GM18951 (cell line): ENCODE data around the gene IL17RB.

Source experiments
- POLR2A ChIP-seq: IDR thresholded peaks from 4 replicates; pipeline ENCODE4 v1.6.1; 2011; ENCODE audit warnings: mild to moderate bottlenecking; ENCODE audit not compliant: insufficient read length, insufficient read depth; ENCODE audit errors: extremely low read depth
- in situ Hi-C: fragments of 300-500 bp; cut with MboI; formaldehyde crosslinking; loops from one replicate; pipeline ENCODE4 v1.12.0; 2022; ENCODE audit warnings: low sequenced_read_pairs, mixed read lengths, inconsistent platforms; ENCODE audit not compliant: unreplicated experiment

IL17RB gene

DNA sequence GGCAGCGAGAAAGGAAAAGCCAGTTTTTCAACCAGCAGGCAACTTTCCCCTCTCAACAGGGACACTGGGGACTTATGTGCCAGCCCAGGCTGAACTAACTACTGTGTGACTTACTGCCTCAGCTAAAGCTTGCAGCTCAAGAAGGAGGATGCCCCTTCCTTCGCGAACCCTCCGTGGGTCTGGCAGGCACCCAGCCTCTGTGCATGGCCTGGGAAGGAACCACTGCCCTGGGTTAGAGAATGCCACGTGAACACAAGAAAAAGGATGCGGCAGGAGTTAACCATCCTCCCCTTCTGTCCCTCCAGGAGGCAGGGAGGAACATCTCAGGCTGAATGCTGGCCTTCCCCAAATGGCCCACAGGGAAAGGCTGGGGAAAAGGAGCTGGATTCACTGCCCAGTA lies 29.2 kb upstream of the IL17RB start:
- no peak for TF ChIP-seq POLR2A
- in situ Hi-C loops, result no loop called here

DNA sequence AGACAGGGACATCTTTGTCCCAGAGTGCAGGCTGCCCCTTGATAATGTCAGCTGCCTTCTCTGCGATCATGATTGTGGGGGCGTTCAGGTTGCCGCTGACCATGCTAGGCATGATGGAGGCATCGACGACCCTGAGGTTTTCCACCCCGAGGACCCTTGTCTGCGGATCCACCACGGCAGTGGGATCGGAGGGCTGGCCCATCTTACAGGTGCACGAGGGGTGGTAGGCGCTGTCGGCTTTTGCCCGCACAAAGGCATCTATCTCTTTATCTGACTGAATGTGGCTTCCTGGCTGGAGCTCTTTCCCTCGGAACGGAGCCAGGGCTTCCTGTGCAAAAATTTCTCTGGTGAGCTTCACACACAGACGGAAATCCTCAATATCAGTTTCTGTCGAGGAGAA lies 28.6 kb upstream of the IL17RB start:
- in situ Hi-C loops, result no loop called here
- no peak for TF ChIP-seq POLR2A

DNA sequence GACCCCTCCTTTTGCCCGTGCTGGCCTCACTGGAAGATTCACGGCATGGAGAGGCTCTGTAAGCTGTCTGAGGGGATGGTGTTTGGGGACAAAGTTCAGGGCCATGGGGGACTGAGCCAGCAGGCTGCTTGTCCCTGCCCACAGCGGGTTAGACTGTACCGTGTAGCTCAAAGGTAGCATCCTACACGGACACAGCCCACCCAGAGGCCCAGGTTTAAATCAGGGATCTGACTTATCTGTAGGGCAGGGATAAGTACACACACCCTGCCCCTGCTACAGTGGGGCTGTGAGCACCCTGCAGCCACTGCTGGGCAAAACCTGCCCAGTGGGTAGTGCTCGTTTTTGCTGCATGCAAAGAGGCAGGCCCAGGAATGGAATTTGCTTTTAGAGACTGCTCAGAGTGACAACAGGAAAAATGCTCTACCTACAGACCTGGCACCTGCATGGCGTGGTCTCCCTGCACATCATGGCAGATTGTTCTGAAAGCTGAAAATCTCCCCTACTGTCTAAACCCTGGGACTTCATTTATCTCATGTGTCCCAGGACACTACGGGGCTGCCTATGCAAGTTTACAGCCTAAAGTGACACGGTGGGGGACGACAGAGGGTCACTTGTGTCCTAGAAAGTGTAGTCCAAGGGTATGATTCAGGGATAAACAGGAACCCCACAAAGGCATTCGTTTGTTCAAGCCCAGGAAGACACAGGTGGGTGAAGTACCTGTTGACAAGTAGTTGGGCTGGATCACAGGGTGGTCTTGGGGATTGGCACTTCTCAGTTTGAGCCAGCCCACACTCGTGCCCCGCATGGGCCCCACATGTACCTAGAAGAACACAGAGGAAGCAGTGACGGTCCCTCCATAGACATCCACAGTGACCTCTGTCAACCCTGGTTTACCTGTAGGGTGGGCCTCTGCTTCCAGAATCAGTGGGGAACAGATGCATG lies 27.9 kb upstream of the IL17RB start:
- in situ Hi-C loops, result no loop called here
- TF ChIP-seq POLR2A, result no peak

DNA sequence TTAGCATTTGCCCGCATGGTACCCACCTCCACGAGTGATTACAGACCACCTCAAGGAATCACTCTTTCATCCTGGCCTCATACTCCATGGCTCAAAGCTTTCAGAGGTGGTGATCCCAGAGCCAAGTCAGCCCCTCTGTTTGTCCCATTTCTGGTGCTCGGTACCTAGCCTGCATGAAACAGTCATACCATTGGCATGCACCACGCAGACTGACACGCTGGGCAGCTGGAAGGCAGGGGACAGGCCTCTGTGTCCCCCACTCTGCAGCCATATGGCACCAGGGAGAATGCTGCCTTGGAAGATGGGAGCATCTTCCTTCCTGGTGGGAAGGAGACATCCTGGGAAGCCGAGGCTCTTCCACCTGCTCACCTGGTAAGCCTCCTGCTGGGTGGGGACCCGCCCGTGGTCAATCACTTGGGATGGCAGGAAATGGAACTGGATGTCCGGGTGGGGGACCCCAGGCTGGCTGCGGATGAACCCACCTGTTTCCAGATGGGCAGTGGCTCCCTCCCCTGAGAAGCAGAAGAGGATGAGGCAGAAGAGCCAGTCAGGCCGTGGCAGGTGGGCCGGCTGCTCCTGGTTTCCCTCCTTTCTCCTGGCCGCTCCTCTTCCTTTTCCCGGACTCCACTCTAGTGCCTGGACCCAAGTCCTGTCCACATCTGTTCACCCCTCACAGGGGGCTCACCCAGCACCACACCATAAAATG lies 27.1 kb upstream of the IL17RB start:
- in situ Hi-C loops, result no loop called here
- TF ChIP-seq POLR2A, result no peak

DNA sequence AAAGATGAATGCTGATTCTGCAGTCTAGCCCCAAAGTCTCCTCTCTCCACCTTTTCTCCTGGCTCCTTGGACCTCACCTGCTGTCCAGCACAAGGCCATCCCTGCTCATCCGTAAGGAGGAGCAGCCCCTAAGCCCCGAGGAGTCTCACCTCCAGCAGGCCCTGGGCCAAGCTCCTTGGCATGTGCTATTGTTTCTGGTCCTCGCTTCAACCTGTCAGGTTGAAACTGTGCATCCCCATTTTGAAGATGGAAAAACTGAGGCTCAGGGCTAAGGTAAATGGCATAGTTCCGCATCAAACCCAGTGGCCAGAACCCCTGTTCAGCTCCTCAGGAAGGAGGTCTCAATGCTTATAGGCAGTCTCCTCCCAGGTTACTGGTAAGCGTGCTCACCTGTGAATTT lies 26.3 kb upstream of the IL17RB start:
- in situ Hi-C loops, result no loop called here
- TF ChIP-seq POLR2A, result no peak

DNA sequence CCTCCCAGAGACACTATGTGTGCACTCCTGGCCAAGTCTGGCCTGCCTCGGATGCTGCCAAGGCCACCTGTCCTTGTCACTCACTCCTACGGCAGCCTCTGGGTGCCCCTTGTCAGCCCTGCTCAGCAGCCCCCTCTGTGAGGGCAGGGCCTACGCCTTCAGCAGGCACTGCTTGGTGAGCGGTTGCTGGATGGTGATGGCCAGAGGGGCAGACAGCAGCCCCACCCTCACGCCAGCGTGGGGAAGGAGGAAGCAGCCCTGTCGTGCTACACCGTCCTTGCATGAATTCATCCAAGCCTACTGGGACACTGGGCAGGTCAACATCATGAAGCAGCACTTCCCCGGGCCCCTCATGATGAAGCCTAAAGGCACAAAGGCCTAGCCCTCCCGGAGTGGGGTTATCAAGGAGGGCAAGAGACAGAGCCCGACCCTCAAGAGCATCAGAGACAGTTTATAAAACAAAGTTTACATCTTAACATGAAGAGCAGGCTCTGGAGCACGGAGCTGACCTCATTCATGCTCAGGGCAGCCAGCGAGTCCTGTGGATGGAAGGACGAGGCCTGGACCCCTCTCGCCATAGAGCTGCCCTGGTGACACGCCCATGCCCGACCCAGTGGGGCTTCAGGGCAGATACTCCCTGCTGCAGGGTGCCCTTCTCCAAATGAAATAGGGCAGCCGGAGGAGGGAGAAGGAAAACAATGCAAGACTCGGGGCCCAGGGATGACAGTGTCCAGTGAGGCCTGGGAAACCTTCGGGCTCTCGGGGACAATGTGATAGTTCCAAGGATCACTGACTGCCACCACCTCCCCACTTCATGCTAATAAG lies 25.4 kb upstream of the IL17RB start:
- no peak for TF ChIP-seq POLR2A
- in situ Hi-C loops, result no loop called here

DNA sequence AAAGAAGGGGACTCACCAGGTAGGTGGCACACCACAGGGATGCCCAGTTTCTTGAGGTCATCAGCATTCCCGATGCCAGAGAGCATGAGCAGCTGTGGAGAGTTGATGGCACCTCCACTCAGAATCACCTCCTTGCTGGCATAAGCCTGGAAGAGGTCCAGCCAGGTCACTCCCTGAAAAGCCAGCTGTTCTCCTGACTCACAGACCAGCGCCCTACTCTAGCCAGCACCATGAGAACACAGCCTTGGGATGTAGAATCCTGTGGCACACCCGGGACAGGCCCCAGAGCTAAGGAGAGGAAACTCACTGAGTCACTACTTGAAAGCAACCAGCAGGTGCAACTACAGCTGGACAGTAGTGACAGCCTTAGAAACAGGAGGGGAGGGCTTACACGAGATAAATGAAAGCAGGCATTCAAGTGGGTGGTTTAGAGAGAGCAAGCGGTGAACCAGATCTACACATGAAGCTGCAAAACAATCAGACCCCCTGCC lies 24.7 kb upstream of the IL17RB start:
- TF ChIP-seq POLR2A, result no peak
- in situ Hi-C loops, result no loop called here

DNA sequence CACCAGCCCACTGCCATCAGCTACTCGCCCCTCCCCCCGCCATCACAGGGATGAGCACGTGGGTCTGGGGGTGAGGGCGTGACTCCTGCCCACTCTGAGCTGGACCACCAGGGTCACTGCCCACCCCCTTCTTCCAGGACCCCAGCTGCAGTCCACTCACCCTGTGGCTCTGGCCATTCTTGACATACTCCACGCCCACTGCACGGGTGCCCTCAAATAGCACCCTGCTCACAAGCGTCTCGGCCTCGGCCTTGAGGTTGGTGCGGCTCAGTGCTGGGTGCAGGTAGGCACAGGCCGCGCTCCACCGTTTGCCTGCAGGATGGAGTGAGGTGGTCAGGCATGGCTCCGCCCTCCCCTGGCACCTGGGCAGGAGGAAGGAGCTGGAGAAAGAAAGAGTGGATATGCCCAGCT lies 24.0 kb upstream of the IL17RB start:
- in situ Hi-C loops, result no loop called here
- TF ChIP-seq POLR2A, result no peak

DNA sequence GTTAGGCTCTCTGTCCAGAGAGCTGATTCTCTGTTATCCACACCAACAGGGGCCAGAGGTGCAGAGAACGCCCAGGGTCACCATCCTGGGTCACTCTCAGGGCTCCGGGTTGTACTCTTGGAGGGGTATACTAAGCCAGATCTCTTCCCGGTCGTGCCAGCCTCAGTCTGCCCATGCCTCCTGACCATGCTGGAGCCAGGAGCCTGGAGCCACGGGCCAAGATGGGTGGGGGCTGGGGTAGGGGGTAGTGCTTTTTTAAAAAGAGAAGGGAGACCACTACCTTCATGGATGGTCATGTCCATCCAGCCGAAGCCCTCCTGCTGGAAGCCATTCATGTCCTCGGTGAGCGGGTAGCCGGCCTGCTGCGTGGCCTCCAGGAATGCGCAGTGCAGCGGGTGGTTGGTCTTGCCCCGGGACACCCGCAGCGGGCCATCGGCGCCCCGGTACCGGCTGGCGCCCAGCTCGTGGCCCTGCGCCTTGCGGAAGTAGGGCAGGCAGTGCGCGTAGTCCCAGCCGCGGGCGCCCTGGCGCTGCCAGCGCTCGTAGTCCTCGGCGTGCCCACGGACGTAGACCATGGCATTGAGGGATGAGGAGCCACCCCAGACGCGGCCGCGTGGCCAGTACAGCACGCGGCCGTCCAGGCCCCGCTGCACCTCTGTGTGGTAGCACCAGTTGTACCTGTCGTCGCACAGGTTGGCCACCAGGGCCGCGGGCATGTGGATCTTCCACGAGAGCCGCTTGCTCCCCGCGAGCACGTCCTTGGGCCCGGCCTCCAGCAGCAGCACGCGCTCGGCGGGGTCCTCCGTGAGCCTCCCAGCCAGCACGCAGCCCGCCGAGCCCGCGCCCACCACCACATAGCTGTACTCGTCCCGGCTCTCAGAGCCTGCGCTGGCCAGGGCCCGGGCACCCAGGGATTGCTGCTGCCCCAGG lies 23.1 kb upstream of the IL17RB start:
- in situ Hi-C loops, result no loop called here
- no peak for TF ChIP-seq POLR2A

DNA sequence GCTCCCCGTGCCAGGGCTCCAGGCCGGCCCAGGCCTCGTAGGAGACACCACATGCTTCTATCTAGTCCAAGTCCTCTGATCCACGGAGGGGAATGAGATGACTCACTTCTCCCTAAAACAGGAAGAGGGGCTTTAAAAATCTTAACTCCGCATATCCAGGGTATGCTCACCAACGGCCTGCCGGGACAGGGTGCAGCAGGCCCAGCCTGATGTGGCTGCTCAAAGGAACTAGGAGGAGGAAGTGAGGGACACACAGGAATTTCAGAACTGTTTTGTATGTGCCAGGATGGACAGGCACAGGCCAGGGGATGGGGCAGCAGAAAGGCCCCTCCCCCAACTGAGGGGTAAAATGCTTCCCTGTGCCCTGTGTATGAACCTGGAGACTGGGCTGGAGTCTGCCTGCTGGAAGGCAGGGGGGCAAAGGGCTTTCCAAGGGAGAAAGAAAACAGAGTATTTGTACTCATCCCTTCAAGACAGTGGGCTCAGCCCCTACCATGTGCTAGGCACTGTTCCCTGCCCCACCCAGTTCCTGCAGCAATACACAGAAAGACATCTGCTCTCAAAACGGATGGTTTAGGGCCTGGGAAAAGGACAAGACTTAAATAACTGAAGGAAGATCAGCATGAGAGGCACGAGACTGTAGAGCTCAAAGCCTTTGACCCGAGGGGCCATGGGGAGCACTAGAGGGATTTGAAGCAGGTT lies 22.3 kb upstream of the IL17RB start:
- in situ Hi-C loops, result no loop called here
- TF ChIP-seq POLR2A, result no peak

DNA sequence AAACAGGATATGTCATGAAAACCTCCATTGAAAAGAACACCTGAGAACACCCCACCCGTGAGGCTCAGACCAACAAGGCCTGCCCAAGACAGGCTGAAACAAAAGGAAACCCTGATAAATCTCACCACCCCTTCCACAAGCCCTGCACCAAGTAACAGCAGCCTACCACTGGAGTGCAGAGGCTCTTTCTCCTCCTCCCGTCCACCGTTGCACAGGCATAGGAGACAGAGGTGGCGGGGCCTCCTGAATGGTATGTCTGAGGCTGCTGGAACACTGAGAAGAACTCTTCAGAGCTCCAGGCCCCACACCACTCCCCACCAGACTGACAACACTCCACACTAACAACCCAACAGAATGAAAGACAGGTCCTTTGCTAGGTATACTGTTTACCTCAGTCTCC lies 21.6 kb upstream of the IL17RB start:
- no peak for TF ChIP-seq POLR2A
- in situ Hi-C loops, result no loop called here
